ENCODE results near the gene ATP1B3.
A peak's percentile ranks its signal among the peaks of the same experiment; 100 is the strongest.
"Not testable (repeated sequence)": the region's sequence is repeated elsewhere in the genome, so short reads cannot be mapped to it uniquely, and the experiment has no call there.

ATP1B3 gene

GRCh38 chr3:141909408-141909807, 33.0 kb downstream of the ATP1B3 start:
- DNase-seq = no peak

GRCh38 chr3:141909986-141910385, 33.5 kb downstream of the ATP1B3 start:
- not testable (repeated sequence) for DNase-seq

GRCh38 chr3:141913150-141913811, 36.8 kb downstream of the ATP1B3 start:
- DNase-seq = peak; percentile 48 to 68

GRCh38 chr3:141914311-141914710, 37.9 kb downstream of the ATP1B3 start:
- no peak for DNase-seq

- no peak for DNase-seq
Observed at GRCh38 chr3:141915016-141915415, 38.6 kb downstream of the ATP1B3 start.

GRCh38 chr3:141915766-141916165, 39.3 kb downstream of the ATP1B3 start:
- no peak for DNase-seq

- peak in 1 of 2 experiments; percentile 48 for DNase-seq
Observed at GRCh38 chr3:141920701-141921100, 44.3 kb downstream of the ATP1B3 start.

- no peak for DNase-seq
Observed at GRCh38 chr3:141921316-141921715, 44.9 kb downstream of the ATP1B3 start.

- DNase-seq = not testable (repeated sequence)
Observed at GRCh38 chr3:141925677-141926076, 49.2 kb downstream of the ATP1B3 start.

GRCh38 chr3:141926929-141927328, 50.5 kb downstream of the ATP1B3 start:
- no peak for DNase-seq

GRCh38 chr3:141928631-141929270, 52.3 kb downstream of the ATP1B3 start:
- DNase-seq = no peak

GRCh38 chr3:141929341-141929995, 53.0 kb downstream of the ATP1B3 start:
- no peak for DNase-seq

- DNase-seq = no peak
Observed at GRCh38 chr3:141930801-141931200, 54.4 kb downstream of the ATP1B3 start.

- peak; percentile 41 to 77 for DNase-seq
Observed at GRCh38 chr3:141933421-141934300, 57.2 kb downstream of the ATP1B3 start.

- DNase-seq = no peak
Observed at GRCh38 chr3:141934354-141934753, 57.9 kb downstream of the ATP1B3 start.

GRCh38 chr3:141938011-141938500, 61.6 kb downstream of the ATP1B3 start:
- peak in 1 of 2 experiments; percentile 42 for DNase-seq

- no peak for DNase-seq
Observed at GRCh38 chr3:141939759-141940158, 63.3 kb downstream of the ATP1B3 start.

- DNase-seq = peak; percentile 79 to 93
Observed at GRCh38 chr3:141940194-141940776, 63.8 kb downstream of the ATP1B3 start.

GRCh38 chr3:141941093-141941492, 64.7 kb downstream of the ATP1B3 start:
- DNase-seq = no peak

- DNase-seq = no peak
Observed at GRCh38 chr3:141942006-141942405, 65.6 kb downstream of the ATP1B3 start.

GRCh38 chr3:141945726-141946485, 69.5 kb downstream of the ATP1B3 start:
- DNase-seq = peak; percentile 54 to 83

- DNase-seq = no peak
Observed at GRCh38 chr3:141949399-141949798, 73.0 kb downstream of the ATP1B3 start.

Measured in NCI-H524 (cell line).